Measurements from ENCODE around the gene ASPRV1.

- TF ChIP-seq CTCF (IDR thresholded peaks at IDR 0.05) (no peak), POLR2A (IDR thresholded peaks at IDR 0.05) (peak; percentile 34), EP300 (IDR thresholded peaks at IDR 0.05; ENCODE audit: low read depth) (no peak)
Observed at GRCh38 chr2:69964353-69964841, 3.0 kb upstream of the ASPRV1 start.

All from transverse colon (tissue), 3 donors.